ENCODE measurements around the gene AGPS. TPM values are rescaled to one million over a fixed set of nuclear protein-coding genes. Genes with fewer than 3 reads are reported as not detected.

AGPS gene
- total RNA-seq, 1 experiment from 2014 or later: 107 TPM

- TF ChIP-seq, protein P1, sequence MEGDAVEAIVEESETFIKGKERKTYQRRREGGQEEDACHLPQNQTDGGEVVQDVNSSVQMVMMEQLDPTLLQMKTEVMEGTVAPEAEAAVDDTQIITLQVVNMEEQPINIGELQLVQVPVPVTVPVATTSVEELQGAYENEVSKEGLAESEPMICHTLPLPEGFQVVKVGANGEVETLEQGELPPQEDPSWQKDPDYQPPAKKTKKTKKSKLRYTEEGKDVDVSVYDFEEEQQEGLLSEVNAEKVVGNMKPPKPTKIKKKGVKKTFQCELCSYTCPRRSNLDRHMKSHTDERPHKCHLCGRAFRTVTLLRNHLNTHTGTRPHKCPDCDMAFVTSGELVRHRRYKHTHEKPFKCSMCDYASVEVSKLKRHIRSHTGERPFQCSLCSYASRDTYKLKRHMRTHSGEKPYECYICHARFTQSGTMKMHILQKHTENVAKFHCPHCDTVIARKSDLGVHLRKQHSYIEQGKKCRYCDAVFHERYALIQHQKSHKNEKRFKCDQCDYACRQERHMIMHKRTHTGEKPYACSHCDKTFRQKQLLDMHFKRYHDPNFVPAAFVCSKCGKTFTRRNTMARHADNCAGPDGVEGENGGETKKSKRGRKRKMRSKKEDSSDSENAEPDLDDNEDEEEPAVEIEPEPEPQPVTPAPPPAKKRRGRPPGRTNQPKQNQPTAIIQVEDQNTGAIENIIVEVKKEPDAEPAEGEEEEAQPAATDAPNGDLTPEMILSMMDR (conservative IDR thresholded peaks at IDR 0.05): no peak
- TF ChIP-seq EZH2 (IDR thresholded peaks at IDR 0.05; ENCODE audit: low read depth): no peak
- intact Hi-C loops (cut with micrococcal nuclease; ENCODE audit: unreplicated experiment): loop anchor here (1.0 to 10.0 kb wide), 3 partner anchors 54 to 827 kb away; no protein-coding TSS in a partner anchor
- no peaks in the 10 kb centered on the region for H3K27me3 ChIP-seq (ENCODE audit: insufficient read depth, low read depth)
- H3K4me1 ChIP-seq (replicated peaks; ENCODE audit: insufficient read depth): peaks cover 47% of the 10 kb centered on the region
- peak overlapping the region; percentile 62 for H3K27ac ChIP-seq
- CTCF ChIA-PET: interaction anchor here (1.0 kb wide), 1 partner anchor 11 kb away, joined by 3 read pairs; no protein-coding TSS in a partner anchor
- no peaks in the 10 kb centered on the region for H3K36me3 ChIP-seq (ENCODE audit: low read depth)
- peak overlapping the region; percentile 94 for H3K4me3 ChIP-seq
- no peaks in the 10 kb centered on the region for H3K9me3 ChIP-seq (ENCODE audit: insufficient read depth, low read depth)
- no peak for DNase-seq
- H2AFZ ChIP-seq: peak overlapping the region; percentile 99
- TSS peak; percentile 64 for BruUV-seq (replicated peaks)
- H3K9me2 ChIP-seq (ENCODE audit: insufficient read depth): no peaks in the 10 kb centered on the region
- H4K20me1 ChIP-seq (ENCODE audit: insufficient read depth): no peaks in the 10 kb centered on the region
- peaks cover 17% of the 10 kb centered on the region; the same call in 1 of the 2 replicates for H3F3A ChIP-seq (ENCODE audit: insufficient read depth, low read depth)
- H3K4me2 ChIP-seq: peak overlapping the region; percentile 91
- POLR2A ChIA-PET (ENCODE audit: unreplicated experiment): interaction anchor here (0.5 kb wide), 1 partner anchor 32 kb away, joined by 7 read pairs; no protein-coding TSS in a partner anchor
- H3K79me2 ChIP-seq (ENCODE audit: low read depth): peaks cover 51% of the 10 kb centered on the region
Observed at GRCh38 chr2:177391822-177392372, 676 bp upstream of the AGPS start.

- ChIA-PET CTCF (interaction anchor here (0.6 to 1.0 kb wide), 7 partner anchors 51 to 1394 kb away, joined by 3 to 11 read pairs (median 3); no protein-coding TSS in a partner anchor), POLR2A (ENCODE audit: unreplicated experiment) (interaction anchor here (0.6 kb wide), 1 partner anchor 125 kb away, joined by 3 read pairs; no protein-coding TSS in a partner anchor)
- Histone ChIP-seq H3K36me3 (ENCODE audit: low read depth) (peaks cover 6% of the 10 kb centered on the region; the same call in 1 of the 2 replicates), H4K20me1 (ENCODE audit: insufficient read depth) (no peaks in the 10 kb centered on the region), H3K4me2 (peak overlapping the region; percentile 91), H3K9me3 (ENCODE audit: insufficient read depth, low read depth) (no peaks in the 10 kb centered on the region), H3K27me3 (ENCODE audit: insufficient read depth, low read depth) (no peaks in the 10 kb centered on the region), H3K4me3 (peak overlapping the region; percentile 94), H3K79me2 (ENCODE audit: low read depth) (peaks cover 65% of the 10 kb centered on the region), H3K4me1 (replicated peaks; ENCODE audit: insufficient read depth) (peaks cover 60% of the 10 kb centered on the region), H3K27ac (peak overlapping the region; percentile 62), H2AFZ (peak overlapping the region; percentile 99), H3K9me2 (ENCODE audit: insufficient read depth) (no peaks in the 10 kb centered on the region), H3F3A (ENCODE audit: insufficient read depth, low read depth) (peaks cover 28% of the 10 kb centered on the region)
- TSS peak; percentile 54 for BruUV-seq (replicated peaks)
- DNase-seq: peak in 1 of 2 experiments; percentile 10
- TF ChIP-seq EZH2 (IDR thresholded peaks at IDR 0.05; ENCODE audit: low read depth): no peak
- TF ChIP-seq, protein P1 (conservative IDR thresholded peaks at IDR 0.05): no peak
- intact Hi-C loops (cut with micrococcal nuclease; ENCODE audit: unreplicated experiment): loop anchor here (2.0 to 10.0 kb wide), 2 partner anchors 228 to 828 kb away; no protein-coding TSS in a partner anchor
Observed at GRCh38 chr2:177393203-177393755, 706 bp downstream of the AGPS start.

DNA sequence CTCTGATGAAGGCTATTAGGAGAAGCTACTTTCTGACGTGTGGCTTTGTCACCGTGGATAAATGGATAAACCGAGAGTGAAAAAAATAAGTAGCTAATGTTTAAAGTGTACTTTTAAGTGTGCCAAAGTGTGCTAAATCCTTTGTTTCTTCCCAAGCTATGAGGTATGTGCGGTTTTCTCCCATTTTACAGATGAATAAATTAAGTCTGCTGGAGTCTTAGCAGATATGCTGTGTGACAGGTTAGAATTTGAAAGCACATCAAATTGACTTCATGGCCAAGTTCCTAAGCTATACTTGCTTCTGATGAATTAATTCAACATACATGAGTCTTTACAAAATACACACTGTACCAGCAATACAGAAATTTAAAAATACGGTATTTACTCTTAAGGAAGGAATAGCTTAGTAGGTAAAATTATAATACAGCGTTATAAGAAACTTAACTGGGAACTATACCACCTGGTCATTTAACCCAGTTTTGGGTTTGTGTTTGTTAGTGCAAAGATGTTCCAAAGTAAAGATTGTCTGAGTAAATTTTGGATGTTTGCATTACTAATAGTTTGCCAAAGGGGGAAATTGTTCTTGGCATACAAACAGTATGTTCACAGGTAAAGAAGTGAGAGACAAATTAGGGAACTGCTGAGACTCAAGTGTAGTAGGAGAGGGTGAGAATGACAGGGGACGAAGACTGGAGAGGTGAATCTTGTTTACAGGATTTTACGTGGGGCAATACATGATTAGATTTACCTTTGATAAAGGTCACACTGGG is 1.4 kb downstream of the AGPS start:
- Histone ChIP-seq H3K9me2 (ENCODE audit: insufficient read depth) (no peaks in the 10 kb centered on the region), H3K36me3 (ENCODE audit: low read depth) (peaks cover 6% of the 10 kb centered on the region; the same call in 1 of the 2 replicates), H3K27ac (peak overlapping the region; percentile 62), H3K79me2 (ENCODE audit: low read depth) (peaks cover 72% of the 10 kb centered on the region), H2AFZ (no peak overlapping the region), H4K20me1 (ENCODE audit: insufficient read depth) (no peaks in the 10 kb centered on the region), H3K4me1 (replicated peaks; ENCODE audit: insufficient read depth) (peaks cover 67% of the 10 kb centered on the region), H3K9me3 (ENCODE audit: insufficient read depth, low read depth) (no peaks in the 10 kb centered on the region), H3K4me2 (peak overlapping the region; percentile 91), H3K27me3 (ENCODE audit: insufficient read depth, low read depth) (no peaks in the 10 kb centered on the region), H3K4me3 (peak overlapping the region; percentile 94), H3F3A (ENCODE audit: insufficient read depth, low read depth) (peaks cover 28% of the 10 kb centered on the region)
- no peak for DNase-seq
- POLR2A ChIA-PET (ENCODE audit: unreplicated experiment): interaction anchor here (0.6 kb wide), 1 partner anchor 126 kb away, joined by 3 read pairs; no protein-coding TSS in a partner anchor
- CTCF ChIA-PET: interaction anchor here (0.6 to 1.0 kb wide), 6 partner anchors 22 to 1394 kb away, joined by 3 to 11 read pairs (median 3); no protein-coding TSS in a partner anchor
- intact Hi-C loops (cut with micrococcal nuclease; ENCODE audit: unreplicated experiment): loop anchor here (2.0 to 10.0 kb wide), 2 partner anchors 229 to 829 kb away; no protein-coding TSS in a partner anchor
- TF ChIP-seq, protein P1 (conservative IDR thresholded peaks at IDR 0.05): no peak
- TF ChIP-seq EZH2 (IDR thresholded peaks at IDR 0.05; ENCODE audit: low read depth): no peak
- no TSS peak for BruUV-seq (replicated peaks)

All from PC-9 (cell line).